Erythroblast (primary cell): ENCODE data around the gene P4HA3.

Experiments
- GATA1 ChIP-seq: IDR thresholded peaks from 2 replicates; pipeline ENCODE4 v1.6.1; 2011; ENCODE audit warnings: low read depth, mild to moderate bottlenecking, control low read depth, low read length, moderate library complexity
- POLR2A ChIP-seq: IDR thresholded peaks from 2 replicates; pipeline ENCODE4 v1.6.1; 2011; ENCODE audit warnings: mild to moderate bottlenecking, low read length

GRCh38 chr11:74312326-74312725, 886 bp upstream of the P4HA3 start:
- TF ChIP-seq POLR2A = no peak
- no peak for TF ChIP-seq GATA1
